Stimulated activated CD8-positive, alpha-beta memory T cell treated with anti-CD3 and anti-CD28 coated beads, Interleukin-15, amount 100 ng/mL, for 24 hours (primary cell): ENCODE data around the gene ACAD8.
"Not testable (repeated sequence)": the region's sequence is repeated elsewhere in the genome, so short reads cannot be mapped to it uniquely, and the experiment has no call there.

Experiments used
- DNase-seq: peaks from one replicate; pipeline ENCODE4 v3.0.0-alpha.2; 2020; ENCODE audit warnings: low read depth

ACAD8 gene

DNA sequence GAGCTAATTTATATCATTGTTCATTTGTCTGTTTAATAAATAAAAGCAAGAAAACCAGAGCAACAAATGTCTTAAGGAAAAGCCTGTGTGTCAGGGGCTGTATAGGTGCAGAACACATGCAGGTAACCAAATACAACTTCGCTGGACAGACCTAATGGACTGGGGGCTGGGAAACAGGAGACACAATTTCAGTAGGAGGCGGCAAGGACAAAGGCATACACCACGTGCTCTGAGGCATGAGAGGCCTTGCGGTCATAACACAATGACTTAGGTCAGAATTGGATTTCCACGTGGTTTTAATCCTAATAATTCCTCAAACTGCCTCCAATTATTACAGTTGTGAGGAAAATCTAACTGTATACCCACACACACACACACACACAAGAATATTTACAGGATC lies 14.1 kb downstream of the ACAD8 start:
- no peak for DNase-seq

DNA sequence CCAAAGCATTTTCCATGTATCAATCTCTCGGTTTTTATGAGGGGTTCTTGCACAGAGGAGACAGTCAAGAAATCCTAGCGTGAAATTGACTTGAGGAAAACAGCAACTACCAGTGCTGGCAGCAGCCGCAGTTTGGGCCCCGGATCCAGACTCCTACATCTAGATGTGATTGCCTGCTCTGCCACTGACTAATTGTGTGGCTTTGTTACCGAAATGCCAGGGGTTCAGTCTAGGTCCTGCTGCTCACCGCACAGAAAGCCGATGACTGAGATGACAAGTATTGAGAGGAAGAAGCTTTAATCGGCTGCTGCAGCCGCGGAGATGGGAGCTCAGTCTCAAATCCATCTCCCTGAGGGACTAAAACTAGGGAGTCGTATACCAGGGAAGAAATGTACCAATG lies 14.6 kb downstream of the ACAD8 start:
- DNase-seq: no peak

- DNase-seq: no peak
Measured at GRCh38 chr11:134270250-134270714, 16.9 kb downstream of the ACAD8 start.

GRCh38 chr11:134271978-134272377 lies 18.6 kb downstream of the ACAD8 start:
- no peak for DNase-seq

- no peak for DNase-seq
Measured at GRCh38 chr11:134272381-134273316, 19.3 kb downstream of the ACAD8 start.

DNA sequence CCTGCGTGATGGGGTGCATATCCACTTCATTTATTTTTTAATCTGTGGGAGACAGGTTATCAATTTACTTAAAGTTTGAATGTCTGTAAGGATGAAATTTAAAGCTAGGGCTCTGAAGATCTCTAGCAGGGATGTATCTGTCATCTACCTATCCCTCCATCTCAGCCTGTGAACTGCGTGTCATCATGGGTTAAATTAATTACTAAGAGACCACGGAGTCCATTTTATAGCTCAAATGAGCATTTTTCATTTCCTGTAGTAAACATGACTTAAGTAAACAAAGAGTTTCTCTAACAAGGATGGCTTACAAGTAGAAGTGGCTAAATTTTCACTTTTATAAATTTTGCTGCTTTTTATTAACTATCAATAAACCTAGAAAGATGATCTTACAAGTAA lies 19.9 kb downstream of the ACAD8 start:
- DNase-seq: no peak

GRCh38 chr11:134275188-134275533 lies 21.8 kb downstream of the ACAD8 start:
- no peak for DNase-seq

DNA sequence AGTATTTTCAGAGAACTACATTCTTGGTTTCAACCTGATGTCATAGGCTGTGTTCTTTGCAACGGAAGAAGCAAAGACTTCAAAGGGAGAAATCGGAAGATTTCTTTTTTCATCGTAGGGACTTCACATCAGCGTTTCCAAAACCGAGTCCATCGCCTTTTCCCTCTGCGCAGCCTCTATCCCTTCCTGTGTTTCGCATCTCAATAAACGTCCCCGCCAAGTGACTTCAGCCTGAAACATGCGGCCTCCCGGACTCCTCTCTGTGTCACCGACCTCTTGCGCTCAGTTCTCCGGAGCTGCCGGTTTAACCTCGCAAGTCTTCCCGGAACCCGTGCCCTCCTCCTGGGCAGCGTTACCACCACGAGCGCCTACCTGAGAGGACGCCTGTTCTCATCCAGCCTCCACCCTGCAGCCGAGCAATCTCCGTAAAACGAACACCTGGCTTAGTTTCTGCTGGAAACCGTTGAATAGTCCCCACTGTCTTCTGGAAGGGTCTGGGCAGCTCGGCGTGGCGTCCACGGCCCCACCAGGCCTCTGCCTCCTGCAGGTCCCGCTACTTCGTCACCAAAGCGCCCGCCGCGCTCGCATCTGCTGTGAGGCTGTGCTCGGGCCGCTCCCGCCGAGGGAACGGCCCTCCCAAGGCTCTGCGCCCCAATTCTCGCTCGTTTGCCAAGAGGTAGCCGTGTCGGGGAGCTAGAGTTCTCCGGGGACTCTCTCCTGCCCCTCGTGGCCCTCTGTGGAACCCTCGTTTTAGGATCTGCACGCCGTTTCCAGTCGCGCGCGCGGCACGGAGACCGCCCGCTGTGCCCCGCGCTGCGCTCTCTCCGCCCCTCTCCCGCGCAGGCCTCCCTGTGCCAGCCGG lies 22.4 kb downstream of the ACAD8 start, which contains the start of gene GLB1L3:
TSS of gene GLB1L3 (plus strand) at position 846 of the 862 bp plus-strand sequence. CDS start 362 bp downstream, outside the sequence.
- peak; percentile 41 for DNase-seq

DNA sequence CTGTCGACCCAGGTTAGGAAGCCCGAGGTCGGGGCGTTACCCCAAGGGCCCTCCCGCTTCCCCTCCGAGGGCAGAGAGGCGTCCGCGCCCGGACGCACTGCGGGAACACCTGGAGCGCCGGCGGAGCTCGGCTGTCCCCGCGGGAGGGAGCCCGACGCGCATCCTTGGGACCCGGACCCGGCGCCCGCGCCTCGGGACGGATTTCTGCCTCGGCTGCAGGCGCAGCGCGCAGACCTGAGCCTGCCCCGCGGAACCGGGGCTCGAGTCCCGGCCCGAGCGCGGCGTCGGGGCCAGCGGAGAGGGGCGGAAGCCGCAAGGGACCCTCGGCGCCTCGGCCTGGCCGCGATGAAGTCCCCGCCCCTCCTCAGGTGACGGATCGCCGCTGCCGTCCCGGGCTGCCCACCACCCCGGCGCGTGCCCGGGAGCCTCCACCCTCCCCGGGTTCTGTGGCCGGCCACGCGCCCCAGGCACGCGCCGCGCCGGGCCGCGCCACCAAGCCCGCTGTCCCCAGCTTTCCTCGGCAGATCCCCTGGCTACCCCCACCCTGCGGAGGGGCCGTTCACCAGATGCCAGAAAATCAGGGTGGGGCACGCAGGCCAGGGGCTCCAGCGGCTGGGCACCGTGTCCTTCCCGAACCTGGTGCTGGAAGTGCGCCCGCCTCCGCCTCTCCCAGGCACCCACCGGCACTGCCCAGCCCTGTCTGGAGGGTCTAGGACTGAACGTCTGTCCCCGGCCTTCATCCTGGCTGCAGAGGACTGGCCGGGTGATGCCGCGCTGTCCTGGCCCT lies 23.2 kb downstream of the ACAD8 start:
- DNase-seq: no peak

GRCh38 chr11:134277183-134278001 lies 24.0 kb downstream of the ACAD8 start:
- no peak for DNase-seq

- no peak for DNase-seq
Measured at GRCh38 chr11:134278356-134278755, 25.0 kb downstream of the ACAD8 start.

GRCh38 chr11:134281635-134282034 lies 28.3 kb downstream of the ACAD8 start:
- DNase-seq: not testable (repeated sequence)

- no peak for DNase-seq
Measured at GRCh38 chr11:134282121-134283045, 29.0 kb downstream of the ACAD8 start.

GRCh38 chr11:134283461-134284230 lies 30.3 kb downstream of the ACAD8 start:
- DNase-seq: no peak

DNA sequence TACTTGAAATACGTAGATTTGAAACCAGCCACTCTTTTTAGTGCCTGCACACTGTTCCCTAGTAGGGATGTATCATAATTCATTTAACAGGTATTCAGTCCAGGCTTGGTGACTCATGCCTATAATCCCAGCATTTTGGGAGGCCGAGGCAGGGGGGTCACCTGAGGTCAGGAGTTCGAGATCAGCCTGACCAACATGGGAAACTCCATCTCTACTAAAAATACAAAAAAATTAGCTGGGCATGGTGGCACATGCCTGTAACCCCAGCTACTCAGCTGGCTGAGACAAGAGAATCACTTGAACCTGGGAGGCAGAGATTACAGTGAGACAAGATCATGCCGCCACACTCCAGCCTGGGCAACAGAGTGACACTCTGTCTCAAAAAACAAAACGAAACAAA lies 31.0 kb downstream of the ACAD8 start:
- DNase-seq: not testable (repeated sequence)

DNA sequence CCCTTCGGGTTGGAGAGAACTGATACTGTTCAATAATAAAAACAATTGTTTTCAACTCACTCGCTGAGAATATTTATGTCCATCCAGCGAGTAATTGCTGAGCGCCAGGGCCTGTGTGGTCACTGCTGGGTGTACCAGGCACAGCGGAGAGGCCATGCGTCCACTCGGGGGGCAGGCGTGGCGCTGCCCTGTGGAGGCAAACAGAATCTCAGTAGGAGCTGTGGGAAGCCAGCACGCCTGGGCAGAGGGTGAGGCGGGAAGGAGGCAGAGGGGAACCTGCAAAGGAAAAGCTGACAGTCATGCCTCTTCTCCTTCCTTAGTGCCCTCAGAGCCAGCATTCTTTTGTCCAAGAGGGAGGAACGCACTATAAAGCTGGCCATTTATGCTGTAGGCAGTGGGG lies 34.2 kb downstream of the ACAD8 start:
- DNase-seq: no peak

DNA sequence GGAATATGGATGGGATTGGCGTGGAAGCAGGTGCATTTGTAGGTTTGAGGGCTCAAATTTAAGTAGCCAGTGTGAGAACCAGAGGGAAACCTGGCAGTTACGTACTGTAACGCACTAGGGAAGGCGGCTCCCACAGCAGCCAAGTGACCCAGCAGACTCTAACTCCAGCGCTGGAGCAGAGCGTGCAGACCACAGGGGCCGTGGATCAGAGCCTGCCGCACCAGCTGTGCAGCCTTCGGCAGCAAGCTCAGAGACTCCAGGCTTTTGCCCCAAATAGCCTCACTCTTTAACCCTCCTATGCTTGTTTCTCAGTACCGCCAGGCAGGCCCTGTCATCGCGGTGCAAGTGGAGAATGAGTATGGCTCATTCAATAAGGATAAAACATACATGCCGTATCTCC lies 35.1 kb downstream of the ACAD8 start:
- DNase-seq: no peak

GRCh38 chr11:134289167-134289566 lies 35.8 kb downstream of the ACAD8 start:
- no peak for DNase-seq

DNA sequence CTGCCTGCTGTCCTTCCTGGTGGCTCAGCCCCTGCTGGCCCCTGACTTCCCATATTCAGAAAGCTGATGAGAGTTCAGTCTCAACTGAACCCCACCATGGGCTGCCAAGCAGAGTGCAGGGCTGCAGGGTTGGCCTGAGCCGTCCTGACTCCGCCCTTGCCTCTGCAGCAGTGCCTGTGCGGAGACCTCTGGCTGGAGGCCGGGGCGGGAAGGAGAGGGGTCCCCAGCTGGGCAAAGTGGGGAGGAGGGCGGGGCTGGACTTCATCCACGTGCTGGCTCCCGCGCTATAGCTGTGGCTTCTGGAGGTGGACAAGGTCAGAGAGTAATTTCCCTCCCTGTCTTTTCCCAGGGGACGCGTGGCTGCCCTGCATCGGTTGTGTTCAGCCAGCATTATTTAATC lies 36.4 kb downstream of the ACAD8 start:
- DNase-seq: no peak
